ENCODE results near the gene CD180.

The CD180 gene

GRCh38 chr5:67196537-67197059, at the start of gene CD180:
TSS of gene CD180 (minus strand) at chr5:67196799. CDS start at chr5:67196641, 158 bp downstream.
- peaks cover 17% of the 10 kb centered on the region for H3K4me1 Mint-ChIP-seq
- TF ChIP-seq CTCF (IDR thresholded peaks at IDR 0.05; ENCODE audit: unreplicated experiment in 3 of 3) = no peak
- H3K36me3 Mint-ChIP-seq (ENCODE audit: low read depth) = peaks cover under 1% of the 10 kb centered on the region
- H3K27ac Mint-ChIP-seq = peak within 1 kb of the TSS in 1 of 3 experiments; percentile 56
- no peaks in the 10 kb centered on the region for H3K9me3 Mint-ChIP-seq
- H3K27me3 Mint-ChIP-seq (ENCODE audit: low read depth) = no peaks in the 10 kb centered on the region
- no peak within 1 kb of the TSS for H3K4me3 Mint-ChIP-seq

GRCh38 chr5:67246108-67246507, 49.5 kb upstream of the CD180 start:
- H3K36me3 Mint-ChIP-seq (ENCODE audit: low read depth) = no peaks in the 10 kb centered on the region
- TF ChIP-seq CTCF (IDR thresholded peaks at IDR 0.05; ENCODE audit: unreplicated experiment in 3 of 3) = peak; percentile 74 to 81 (median 78)

GRCh38 chr5:67245259-67245846, 48.8 kb upstream of the CD180 start:
- Mint-ChIP-seq H3K27ac (peak overlapping the region in 1 of 3 experiments; percentile 13), H3K36me3 (ENCODE audit: low read depth) (no peaks in the 10 kb centered on the region), H3K4me3 (no peak overlapping the region), H3K9me3 (peaks cover 3% of the 10 kb centered on the region), H3K27me3 (ENCODE audit: low read depth) (no peaks in the 10 kb centered on the region), H3K4me1 (peaks cover 26% of the 10 kb centered on the region)
- no peak for TF ChIP-seq CTCF (IDR thresholded peaks at IDR 0.05; ENCODE audit: unreplicated experiment in 3 of 3)

More at GRCh38 chr5:67246108-67246507, 49.5 kb upstream of the CD180 start:
- Mint-ChIP-seq H3K27ac (no peak overlapping the region), H3K4me3 (no peak overlapping the region), H3K4me1 (peaks cover 24% of the 10 kb centered on the region), H3K9me3 (peaks cover 3% of the 10 kb centered on the region), H3K27me3 (ENCODE audit: low read depth) (no peaks in the 10 kb centered on the region)

- no peaks in the 10 kb centered on the region for H3K27me3 Mint-ChIP-seq (ENCODE audit: low read depth)
- no peak overlapping the region for H3K4me3 Mint-ChIP-seq
- H3K4me1 Mint-ChIP-seq = peaks cover 26% of the 10 kb centered on the region
- TF ChIP-seq CTCF (IDR thresholded peaks at IDR 0.05; ENCODE audit: unreplicated experiment in 3 of 3) = no peak
- H3K27ac Mint-ChIP-seq = peak overlapping the region in 1 of 3 experiments; percentile 64
- no peaks in the 10 kb centered on the region for H3K36me3 Mint-ChIP-seq (ENCODE audit: low read depth)
- peaks cover 1% of the 10 kb centered on the region for H3K9me3 Mint-ChIP-seq
Observed at GRCh38 chr5:67244345-67244793, 47.8 kb upstream of the CD180 start.

- H3K36me3 Mint-ChIP-seq (ENCODE audit: low read depth) = no peaks in the 10 kb centered on the region
- no peak for TF ChIP-seq CTCF (IDR thresholded peaks at IDR 0.05; ENCODE audit: unreplicated experiment in 3 of 3)
- H3K9me3 Mint-ChIP-seq = no peaks in the 10 kb centered on the region
- peaks cover 30% of the 10 kb centered on the region for H3K4me1 Mint-ChIP-seq
- no peaks in the 10 kb centered on the region for H3K27me3 Mint-ChIP-seq (ENCODE audit: low read depth)
- H3K27ac Mint-ChIP-seq = peak overlapping the region; percentile 77 to 92 (median 79)
- H3K4me3 Mint-ChIP-seq = no peak overlapping the region
Observed at GRCh38 chr5:67243944-67244343, 47.3 kb upstream of the CD180 start.

GRCh38 chr5:67243349-67243748, 46.8 kb upstream of the CD180 start:
- H3K27ac Mint-ChIP-seq = peak overlapping the region; percentile 77 to 92 (median 79)
- H3K36me3 Mint-ChIP-seq (ENCODE audit: low read depth) = no peaks in the 10 kb centered on the region
- no peaks in the 10 kb centered on the region for H3K27me3 Mint-ChIP-seq (ENCODE audit: low read depth)

More at GRCh38 chr5:67243349-67243748, 46.8 kb upstream of the CD180 start:
- no peak for TF ChIP-seq CTCF (IDR thresholded peaks at IDR 0.05; ENCODE audit: unreplicated experiment in 3 of 3)
- Mint-ChIP-seq H3K4me3 (no peak overlapping the region), H3K9me3 (no peaks in the 10 kb centered on the region), H3K4me1 (peaks cover 36% of the 10 kb centered on the region)

All from nephron (organoid).